Uterus (tissue), 4 donors: ENCODE measurements around the gene C12orf76. TPM values are rescaled to one million over a fixed set of nuclear protein-coding genes. Genes with fewer than 3 reads are reported as not detected.

Experiments
- DNase-seq, 2 donors: peaks; one replicate each; pipeline ENCODE4 v3.0.0-alpha.2; 2019 to 2020
- H3K27ac ChIP-seq, 2 donors: fragments of 200-600 bp; sonication (generic); 1 replicate in 1 of 2; 2 replicates in 1 of 2; pipeline ENCODE4 v1.5.1; 2016 to 2018
- H3K27me3 ChIP-seq, 2 donors: fragments of 200-600 bp; sonication (generic); one replicate each; pipeline ENCODE4 v1.5.1; 2018 to 2019; ENCODE audit warnings: control low read depth in 1 of 2
- H3K36me3 ChIP-seq, 2 donors: fragments of 200-600 bp; sonication (generic); one replicate each; pipeline ENCODE4 v1.5.1; 2019; ENCODE audit warnings: control low read depth in 1 of 2
- H3K4me1 ChIP-seq, 2 donors: fragments of 200-600 bp; sonication (generic); one replicate each; pipeline ENCODE4 v1.5.1; 2018 to 2019; ENCODE audit warnings: control low read depth in 1 of 2
- H3K4me3 ChIP-seq, 2 donors: fragments of 200-600 bp; sonication (generic); 1 replicate in 1 of 2; 2 replicates in 1 of 2; pipeline ENCODE4 v1.5.1; 2018 to 2019; ENCODE audit warnings: mild to moderate bottlenecking in 1 of 2
- H3K9me3 ChIP-seq, 2 donors: fragments of 200-600 bp; sonication (generic); one replicate each; pipeline ENCODE4 v1.5.1; 2019; ENCODE audit warnings: control low read depth in 1 of 2
- CTCF ChIP-seq, 4 experiments: fragments of 200-600 bp in 2 of 4; fragments of 450-650 bp in 2 of 4; sonication (generic) in 2 of 4; IDR thresholded peaks; one replicate each; pipeline ENCODE4 v1.5.1; 2016 to 2019; ENCODE audit warnings: antibody characterized with exemption in 4 of 4, mild to moderate bottlenecking in 2 of 4, moderate library complexity in 1 of 4
- POLR2A ChIP-seq, 2 donors: fragments of 450-650 bp; IDR thresholded peaks; one replicate each; pipeline ENCODE4 v1.6.1; 2016; ENCODE audit warnings: antibody characterized with exemption in 2 of 2, mild to moderate bottlenecking in 1 of 2, moderate library complexity in 1 of 2
- intact Hi-C: fragments of 100-400 bp; cut with DNase I; formaldehyde crosslinking; loops from one replicate; pipeline ENCODE4 v1.15.1; 2023; ENCODE audit warnings: low total_unique reads
- total RNA-seq, 4 donors: library from RNA; depleted of rRNA in 3 of 4; stranded (reverse); fragments of >200 nt in 3 of 4; gene quantifications; one replicate each; pipeline versions ENCODE4 v1.1.0 to v1.2.4, GENCODE V29; 2014 to 2023
- donor health status: DM: yes; HTN: yes; CAD: no.

The C12orf76 gene
- total RNA-seq, 4 donors from 2014 or later: 18.2 to 35.5 (median 28.4) TPM

GRCh38 chr12:110024051-110024450, 24.3 kb downstream of the C12orf76 start:
- no peak for DNase-seq
- H3K4me1 ChIP-seq: no peaks in the 10 kb centered on the region
- no peak overlapping the region for H3K27ac ChIP-seq
- no peaks in the 10 kb centered on the region for H3K9me3 ChIP-seq
- no peaks in the 10 kb centered on the region for H3K36me3 ChIP-seq
- H3K4me3 ChIP-seq: no peak overlapping the region
- no peaks in the 10 kb centered on the region for H3K27me3 ChIP-seq
- intact Hi-C loops: no loop called here
- no peak for TF ChIP-seq POLR2A (IDR thresholded peaks at IDR 0.05)
- no peak for TF ChIP-seq CTCF (IDR thresholded peaks at IDR 0.05)

DNA sequence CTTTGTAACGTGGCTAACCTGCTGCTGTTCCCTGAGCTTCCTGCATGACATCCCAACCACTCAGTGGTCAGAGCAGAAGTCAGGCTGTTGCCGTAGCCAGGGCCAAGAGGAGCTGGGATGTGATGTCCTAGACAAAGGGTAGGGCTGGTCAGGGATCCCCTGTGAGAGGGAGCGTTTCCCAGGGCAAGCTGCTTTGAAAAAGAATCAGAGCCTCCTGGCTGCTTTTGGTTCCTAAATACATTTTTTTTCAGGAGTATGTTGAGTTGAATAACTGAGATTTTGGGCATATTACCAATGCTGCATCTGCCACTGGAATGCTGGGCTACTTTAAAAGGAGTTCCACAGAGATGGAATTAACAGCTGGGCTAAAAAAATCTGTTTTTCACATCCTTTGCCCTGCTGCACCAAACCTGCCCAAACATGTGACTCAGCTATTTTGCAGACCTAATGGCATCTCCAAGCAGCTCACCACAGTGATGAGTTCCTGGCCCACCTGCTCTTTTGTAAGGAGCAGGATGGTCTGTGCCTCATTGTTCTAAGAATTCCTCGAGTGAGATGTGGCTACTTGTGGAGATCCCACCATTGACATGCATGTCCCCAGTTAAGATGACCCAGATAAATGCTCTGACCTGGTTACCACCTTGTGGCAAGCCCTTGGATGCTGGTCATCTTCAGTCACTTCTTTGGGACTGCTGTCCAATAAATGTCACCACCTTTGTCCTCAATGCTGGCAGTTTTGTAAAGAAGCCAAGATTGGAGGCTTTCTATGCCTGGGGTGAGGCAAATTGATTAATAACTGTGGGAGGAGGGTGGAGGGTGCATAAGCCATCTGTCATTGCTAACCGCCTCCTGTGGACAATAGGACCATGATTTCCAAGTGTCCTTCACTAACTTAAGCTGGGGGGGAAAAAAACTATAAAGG, 25.0 kb downstream of the C12orf76 start:
- TF ChIP-seq CTCF (IDR thresholded peaks at IDR 0.05) (no peak), POLR2A (IDR thresholded peaks at IDR 0.05) (no peak)
- Histone ChIP-seq H3K27ac (no peak overlapping the region), H3K4me1 (no peaks in the 10 kb centered on the region)

GRCh38 chr12:110020956-110021355, 27.4 kb downstream of the C12orf76 start:
- TF ChIP-seq POLR2A (IDR thresholded peaks at IDR 0.05): no peak
- TF ChIP-seq CTCF (IDR thresholded peaks at IDR 0.05): no peak
- H3K4me1 ChIP-seq: no peaks in the 10 kb centered on the region
- H3K4me3 ChIP-seq: no peak overlapping the region
- no peak overlapping the region for H3K27ac ChIP-seq
- H3K36me3 ChIP-seq: no peaks in the 10 kb centered on the region
- no peak for DNase-seq
- intact Hi-C loops: no loop called here
- H3K9me3 ChIP-seq: no peaks in the 10 kb centered on the region
- H3K27me3 ChIP-seq: no peaks in the 10 kb centered on the region

More for the DNA sequence above, 25.0 kb downstream of the C12orf76 start:
- H3K9me3 ChIP-seq: no peaks in the 10 kb centered on the region
- no peaks in the 10 kb centered on the region for H3K27me3 ChIP-seq
- DNase-seq: no peak
- intact Hi-C loops: no loop called here
- no peak overlapping the region for H3K4me3 ChIP-seq
- H3K36me3 ChIP-seq: no peaks in the 10 kb centered on the region

GRCh38 chr12:110015132-110015531, 33.2 kb downstream of the C12orf76 start:
- Histone ChIP-seq H3K4me1 (no peaks in the 10 kb centered on the region), H3K9me3 (no peaks in the 10 kb centered on the region), H3K27ac (no peak overlapping the region), H3K27me3 (no peaks in the 10 kb centered on the region), H3K4me3 (no peak overlapping the region), H3K36me3 (no peaks in the 10 kb centered on the region)
- no peak for DNase-seq
- intact Hi-C loops: no loop called here
- no peak for TF ChIP-seq CTCF (IDR thresholded peaks at IDR 0.05)
- no peak for TF ChIP-seq POLR2A (IDR thresholded peaks at IDR 0.05)

GRCh38 chr12:110012659-110013058, 35.7 kb downstream of the C12orf76 start:
- DNase-seq: no peak
- Histone ChIP-seq H3K36me3 (no peaks in the 10 kb centered on the region), H3K4me1 (no peaks in the 10 kb centered on the region), H3K4me3 (no peak overlapping the region), H3K27ac (no peak overlapping the region), H3K27me3 (no peaks in the 10 kb centered on the region), H3K9me3 (no peaks in the 10 kb centered on the region)
- TF ChIP-seq POLR2A (IDR thresholded peaks at IDR 0.05) (no peak), CTCF (IDR thresholded peaks at IDR 0.05) (no peak)
- intact Hi-C loops: no loop called here
